Smooth muscle cell of the brain vasculature (primary cell): Measurements from ENCODE around the gene FAM200C.
"Not testable (repeated sequence)": the region's sequence is repeated elsewhere in the genome, so short reads cannot be mapped to it uniquely, and the experiment has no call there.

Experiments used
- DNase-seq: peaks from one replicate; pipeline ENCODE4 v3.0.0-alpha.2; 2012; ENCODE audit warnings: low read depth, low spot score

The FAM200C gene

GRCh38 chr5:160399402-160400353 lies at the start of gene FAM200C:
FAM200C (minus strand) TSS chr5:160400054; CDS start chr5:160395490, 4,564 bp downstream.
- peak; percentile 84 for DNase-seq

GRCh38 chr5:160449458-160449857 lies 49.6 kb upstream of the FAM200C start:
- no peak for DNase-seq

- DNase-seq: no peak
Measured at GRCh38 chr5:160448886-160449285, 49.0 kb upstream of the FAM200C start.

GRCh38 chr5:160445751-160446150 lies 45.9 kb upstream of the FAM200C start:
- DNase-seq: no peak

- no peak for DNase-seq
Measured at GRCh38 chr5:160445132-160445531, 45.3 kb upstream of the FAM200C start.

GRCh38 chr5:160444407-160444806 lies 44.6 kb upstream of the FAM200C start:
- no peak for DNase-seq

- DNase-seq: no peak
Measured at GRCh38 chr5:160442824-160443431, 43.1 kb upstream of the FAM200C start.

GRCh38 chr5:160441311-160441781 lies 41.5 kb upstream of the FAM200C start:
- DNase-seq: no peak

GRCh38 chr5:160439205-160439600 lies 39.3 kb upstream of the FAM200C start:
- peak; percentile 53 for DNase-seq

- peak; percentile 36 for DNase-seq
Measured at GRCh38 chr5:160438316-160439204, 38.7 kb upstream of the FAM200C start.

- no peak for DNase-seq
Measured at GRCh38 chr5:160437271-160437670, 37.4 kb upstream of the FAM200C start.

GRCh38 chr5:160436661-160437060 lies 36.8 kb upstream of the FAM200C start:
- DNase-seq: not testable (repeated sequence)

- DNase-seq: no peak
Measured at GRCh38 chr5:160436017-160436416, 36.2 kb upstream of the FAM200C start.

- no peak for DNase-seq
Measured at GRCh38 chr5:160435532-160435931, 35.7 kb upstream of the FAM200C start.

GRCh38 chr5:160434022-160434531 lies 34.2 kb upstream of the FAM200C start:
- no peak for DNase-seq

- no peak for DNase-seq
Measured at GRCh38 chr5:160432787-160433186, 32.9 kb upstream of the FAM200C start.

GRCh38 chr5:160432196-160432595 lies 32.3 kb upstream of the FAM200C start:
- no peak for DNase-seq

GRCh38 chr5:160427607-160428006 lies 27.8 kb upstream of the FAM200C start:
- DNase-seq: no peak

GRCh38 chr5:160423099-160423498 lies 23.2 kb upstream of the FAM200C start:
- no peak for DNase-seq

GRCh38 chr5:160421625-160422258 lies 21.9 kb upstream of the FAM200C start, which contains the start of gene PTTG1:
PTTG1 (plus strand) TSS chr5:160421855; CDS start chr5:160422313, 458 bp downstream.
- DNase-seq: peak; percentile 97

GRCh38 chr5:160420331-160420610 lies 20.4 kb upstream of the FAM200C start:
- DNase-seq: no peak
